ENCODE measurements around the gene ZNF81. TPM values are rescaled to one million over a fixed set of nuclear protein-coding genes. Genes with fewer than 3 reads are reported as not detected.
"Not testable (repeated sequence)": the region's sequence is repeated elsewhere in the genome, so short reads cannot be mapped to it uniquely, and the experiment has no call there.

ZNF81 gene
- total RNA-seq, 4 donors from 2014 or later = 3.5 to 6.3 (median 4.8) TPM

- WGBS, 2 donors = 85 to 100% methylated on average over 2 of the region's 2 CpGs
- TF ChIP-seq CTCF (IDR thresholded peaks at IDR 0.05) = no peak
- no peak for TF ChIP-seq POLR2A (IDR thresholded peaks at IDR 0.05)
- no peak overlapping the region for H3K4me3 ChIP-seq (ENCODE audit: low read depth, poor library complexity, severe bottlenecking)
- intact Hi-C loops (cut with DNase I; ENCODE audit: low total_unique reads) = no loop called here
- no peak for DNase-seq (ENCODE audit: low spot score in 2 of 2)
Observed at GRCh38 chrX:47927212-47927611, 90.5 kb downstream of the ZNF81 start.

GRCh38 chrX:47931970-47932369 is 95.3 kb downstream of the ZNF81 start:
- intact Hi-C loops (cut with DNase I; ENCODE audit: low total_unique reads); H3K4me3 ChIP-seq (ENCODE audit: low read depth, poor library complexity, severe bottlenecking); DNase-seq (ENCODE audit: low spot score in 2 of 2): not testable (repeated sequence)
- WGBS, 2 donors = 81 to 92% methylated on average over 3 of the region's 3 CpGs

- no peak overlapping the region for H3K4me3 ChIP-seq (ENCODE audit: low read depth, poor library complexity, severe bottlenecking)
- WGBS, 2 donors = 48 to 57% methylated on average over 5 of the region's 5 CpGs
- intact Hi-C loops (cut with DNase I; ENCODE audit: low total_unique reads) = no loop called here
- TF ChIP-seq POLR2A (IDR thresholded peaks at IDR 0.05) = no peak
- TF ChIP-seq CTCF (IDR thresholded peaks at IDR 0.05) = no peak
- no peak for DNase-seq (ENCODE audit: low spot score in 2 of 2)
Observed at GRCh38 chrX:47933946-47934345, 97.2 kb downstream of the ZNF81 start.

GRCh38 chrX:47936224-47936939 is 99.7 kb downstream of the ZNF81 start:
- intact Hi-C loops (cut with DNase I; ENCODE audit: low total_unique reads) = no loop called here
- WGBS, 2 donors = 23 to 66% methylated on average over 13 to 15 of the region's 15 CpGs
- no peak for TF ChIP-seq CTCF (IDR thresholded peaks at IDR 0.05)
- no peak for TF ChIP-seq POLR2A (IDR thresholded peaks at IDR 0.05)
- DNase-seq (ENCODE audit: low spot score in 2 of 2) = no peak
- H3K4me3 ChIP-seq (ENCODE audit: low read depth, poor library complexity, severe bottlenecking) = no peak overlapping the region

DNA sequence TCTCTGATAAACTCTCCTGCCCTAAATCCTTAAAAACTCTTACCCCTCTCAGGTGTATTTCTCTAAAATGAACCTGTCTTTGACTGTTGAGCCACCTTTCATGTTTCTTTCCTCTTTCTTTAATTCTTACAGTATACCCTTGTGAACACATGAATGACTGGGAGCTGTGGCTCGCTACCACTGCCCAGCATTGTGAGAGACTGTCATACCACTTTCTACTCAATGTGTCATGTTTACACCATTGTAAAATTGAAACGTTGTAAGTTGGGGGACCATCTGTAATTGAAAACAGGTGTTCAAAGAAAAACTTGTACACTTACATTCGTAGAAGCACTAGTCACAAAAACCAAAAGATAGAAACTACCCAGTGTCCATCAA is 100.2 kb downstream of the ZNF81 start:
- no peak overlapping the region for H3K4me3 ChIP-seq (ENCODE audit: low read depth, poor library complexity, severe bottlenecking)
- no peak for DNase-seq (ENCODE audit: low spot score in 2 of 2)
- intact Hi-C loops (cut with DNase I; ENCODE audit: low total_unique reads) = no loop called here
- 56 to 69% methylated on average over 3 of the region's 3 CpGs for WGBS, 2 donors
- TF ChIP-seq POLR2A (IDR thresholded peaks at IDR 0.05) (no peak), CTCF (IDR thresholded peaks at IDR 0.05) (no peak)

- WGBS, 2 donors = 90 to 95% methylated on average over 4 of the region's 4 CpGs
- no peak for DNase-seq (ENCODE audit: low spot score in 2 of 2)
- intact Hi-C loops (cut with DNase I; ENCODE audit: low total_unique reads) = no loop called here
Observed at GRCh38 chrX:47940448-47940847, 103.7 kb downstream of the ZNF81 start.

More at GRCh38 chrX:47940448-47940847, 103.7 kb downstream of the ZNF81 start:
- no peak for TF ChIP-seq POLR2A (IDR thresholded peaks at IDR 0.05)
- TF ChIP-seq CTCF (IDR thresholded peaks at IDR 0.05) = no peak
- H3K4me3 ChIP-seq (ENCODE audit: low read depth, poor library complexity, severe bottlenecking) = no peak overlapping the region
